ENCODE data around the gene FLNC.

Gene FLNC

DNA sequence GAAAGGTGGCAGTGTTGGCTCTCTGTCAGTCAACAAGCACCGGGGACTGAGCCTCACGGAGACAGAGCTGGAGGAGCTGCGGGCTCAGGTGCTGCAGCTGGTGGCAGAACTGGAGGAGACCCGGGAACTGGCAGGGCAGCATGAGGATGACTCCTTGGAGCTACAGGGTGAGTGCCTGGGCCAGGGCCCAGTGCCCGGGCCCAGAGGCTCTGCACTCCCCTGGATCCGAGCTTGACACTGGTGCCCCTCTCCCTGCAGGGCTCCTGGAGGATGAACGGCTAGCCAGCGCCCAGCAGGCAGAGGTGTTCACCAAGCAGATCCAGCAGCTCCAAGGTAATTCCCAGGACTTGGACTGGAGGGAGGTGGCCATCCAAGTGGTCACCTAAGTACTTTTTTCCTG lies 35.8 kb upstream of the FLNC start:
- H3F3A ChIP-seq (ENCODE audit: insufficient read depth): no peaks in the 10 kb centered on the region
- no peaks in the 10 kb centered on the region for H3K27me3 ChIP-seq (ENCODE audit: low read length)
- H3K9ac ChIP-seq (ENCODE audit: low read length): no peak overlapping the region
- no peak overlapping the region for H3K4me2 ChIP-seq (ENCODE audit: low read depth, low read length, poor library complexity, severe bottlenecking)
- H3K9me3 ChIP-seq (ENCODE audit: insufficient read depth, low read length): no peaks in the 10 kb centered on the region
- no peaks in the 10 kb centered on the region for H4K20me1 ChIP-seq (ENCODE audit: low read depth, low read length)
- TF ChIP-seq CTCF (IDR thresholded peaks at IDR 0.05; ENCODE audit: insufficient read depth, low read length, poor library complexity, severe bottlenecking) (no peak), EZH2phosphoT487 (conservative IDR thresholded peaks at IDR 0.05; ENCODE audit: low read length) (no peak)
- no peaks in the 10 kb centered on the region for H3K36me3 ChIP-seq (ENCODE audit: low read length)
- H3K9me2 ChIP-seq (replicated peaks; ENCODE audit: insufficient read depth, low read length): no peaks in the 10 kb centered on the region
- no peak overlapping the region for H3K4me3 ChIP-seq (ENCODE audit: insufficient read depth, low read length, poor library complexity, severe bottlenecking)
- H3K27ac ChIP-seq (ENCODE audit: low read depth, low read length): no peak overlapping the region
- no peak overlapping the region for H2AFZ ChIP-seq (ENCODE audit: low read depth, low read length, severe bottlenecking)
- H3K79me2 ChIP-seq (ENCODE audit: insufficient read depth, low read length): no peaks in the 10 kb centered on the region

GRCh38 chr7:128795129-128795528 lies 35.1 kb upstream of the FLNC start:
- Histone ChIP-seq H2AFZ (ENCODE audit: low read depth, low read length, severe bottlenecking) (no peak overlapping the region), H3K27me3 (ENCODE audit: low read length) (no peaks in the 10 kb centered on the region), H3K9me3 (ENCODE audit: insufficient read depth, low read length) (no peaks in the 10 kb centered on the region), H3F3A (ENCODE audit: insufficient read depth) (no peaks in the 10 kb centered on the region), H3K9ac (ENCODE audit: low read length) (no peak overlapping the region), H3K79me2 (ENCODE audit: insufficient read depth, low read length) (no peaks in the 10 kb centered on the region), H3K9me2 (replicated peaks; ENCODE audit: insufficient read depth, low read length) (no peaks in the 10 kb centered on the region), H3K27ac (ENCODE audit: low read depth, low read length) (no peak overlapping the region), H3K4me3 (ENCODE audit: insufficient read depth, low read length, poor library complexity, severe bottlenecking) (no peak overlapping the region), H4K20me1 (ENCODE audit: low read depth, low read length) (no peaks in the 10 kb centered on the region), H3K36me3 (ENCODE audit: low read length) (no peaks in the 10 kb centered on the region), H3K4me2 (ENCODE audit: low read depth, low read length, poor library complexity, severe bottlenecking) (no peak overlapping the region)
- TF ChIP-seq CTCF (IDR thresholded peaks at IDR 0.05; ENCODE audit: insufficient read depth, low read length, poor library complexity, severe bottlenecking) (no peak), EZH2phosphoT487 (conservative IDR thresholded peaks at IDR 0.05; ENCODE audit: low read length) (no peak)

DNA sequence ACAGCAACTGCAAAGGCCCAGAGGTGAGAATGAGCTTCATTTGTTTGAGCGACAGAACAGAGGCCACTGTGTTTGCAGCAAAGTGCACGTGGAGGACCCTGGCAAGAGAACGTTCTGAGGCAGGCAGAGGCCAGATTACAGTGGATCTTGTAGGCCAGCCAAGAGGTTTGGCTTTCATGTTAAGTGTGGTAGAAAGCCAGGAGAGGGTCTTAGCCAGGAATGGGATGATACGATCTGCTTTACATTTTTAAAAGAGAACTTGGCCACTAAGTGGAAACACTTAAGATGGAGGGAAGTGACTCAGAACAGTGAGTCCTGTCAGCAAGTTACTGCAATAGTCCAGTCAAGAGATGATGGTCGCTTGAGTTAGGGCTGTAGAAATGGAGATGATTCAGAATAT lies 33.9 kb upstream of the FLNC start:
- no peaks in the 10 kb centered on the region for H3K36me3 ChIP-seq (ENCODE audit: low read length)
- no peaks in the 10 kb centered on the region for H3F3A ChIP-seq (ENCODE audit: insufficient read depth)
- H3K27me3 ChIP-seq (ENCODE audit: low read length): no peaks in the 10 kb centered on the region
- no peak overlapping the region for H2AFZ ChIP-seq (ENCODE audit: low read depth, low read length, severe bottlenecking)
- no peak for TF ChIP-seq CTCF (IDR thresholded peaks at IDR 0.05; ENCODE audit: insufficient read depth, low read length, poor library complexity, severe bottlenecking)
- H3K79me2 ChIP-seq (ENCODE audit: insufficient read depth, low read length): no peaks in the 10 kb centered on the region
- no peak overlapping the region for H3K9ac ChIP-seq (ENCODE audit: low read length)
- H3K4me2 ChIP-seq (ENCODE audit: low read depth, low read length, poor library complexity, severe bottlenecking): no peak overlapping the region
- H3K27ac ChIP-seq (ENCODE audit: low read depth, low read length): no peak overlapping the region
- no peak overlapping the region for H3K4me3 ChIP-seq (ENCODE audit: insufficient read depth, low read length, poor library complexity, severe bottlenecking)
- no peaks in the 10 kb centered on the region for H3K9me3 ChIP-seq (ENCODE audit: insufficient read depth, low read length)
- H3K9me2 ChIP-seq (replicated peaks; ENCODE audit: insufficient read depth, low read length): no peaks in the 10 kb centered on the region
- no peaks in the 10 kb centered on the region for H4K20me1 ChIP-seq (ENCODE audit: low read depth, low read length)

DNA sequence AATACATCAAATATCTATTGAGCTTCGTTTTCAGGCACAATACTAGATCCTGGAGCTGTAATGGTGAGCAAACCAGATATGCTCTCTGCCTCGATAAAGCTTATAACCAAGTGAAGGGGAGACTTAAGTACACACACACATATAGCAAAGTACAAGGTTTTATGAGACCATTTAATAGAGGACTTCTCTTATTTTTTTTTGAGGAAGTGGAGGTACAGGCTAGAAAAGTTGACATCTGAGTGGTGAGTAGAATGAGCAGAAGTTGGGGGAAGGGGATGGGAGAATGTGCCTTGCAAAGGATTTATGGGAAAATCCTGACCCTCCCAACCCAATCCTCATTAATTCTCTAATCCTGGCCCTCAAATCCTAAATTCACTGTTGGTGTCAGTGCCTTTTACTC lies 30.8 kb upstream of the FLNC start:
- H3F3A ChIP-seq (ENCODE audit: insufficient read depth): no peaks in the 10 kb centered on the region
- H3K79me2 ChIP-seq (ENCODE audit: insufficient read depth, low read length): no peaks in the 10 kb centered on the region
- H3K27me3 ChIP-seq (ENCODE audit: low read length): no peaks in the 10 kb centered on the region
- no peaks in the 10 kb centered on the region for H3K9me3 ChIP-seq (ENCODE audit: insufficient read depth, low read length)
- H3K36me3 ChIP-seq (ENCODE audit: low read length): no peaks in the 10 kb centered on the region
- no peak overlapping the region for H3K27ac ChIP-seq (ENCODE audit: low read depth, low read length)
- H3K4me3 ChIP-seq (ENCODE audit: insufficient read depth, low read length, poor library complexity, severe bottlenecking): no peak overlapping the region
- TF ChIP-seq CTCF (IDR thresholded peaks at IDR 0.05; ENCODE audit: insufficient read depth, low read length, poor library complexity, severe bottlenecking): no peak
- TF ChIP-seq EZH2phosphoT487 (conservative IDR thresholded peaks at IDR 0.05; ENCODE audit: low read length): no peak
- H3K4me2 ChIP-seq (ENCODE audit: low read depth, low read length, poor library complexity, severe bottlenecking): no peak overlapping the region
- no peaks in the 10 kb centered on the region for H4K20me1 ChIP-seq (ENCODE audit: low read depth, low read length)
- H3K9me2 ChIP-seq (replicated peaks; ENCODE audit: insufficient read depth, low read length): no peaks in the 10 kb centered on the region
- H3K9ac ChIP-seq (ENCODE audit: low read length): no peak overlapping the region
- no peak overlapping the region for H2AFZ ChIP-seq (ENCODE audit: low read depth, low read length, severe bottlenecking)

Measured in SU-DHL-6 (cell line).